SK-N-SH (cell line): ENCODE results near the gene TTC21A. TPM values are rescaled to one million over a fixed set of nuclear protein-coding genes. Genes with fewer than 3 reads are reported as not detected.

Source experiments
- CHD2 ChIP-seq: fragments of 150-350 bp; IDR thresholded peaks from 2 replicates; pipeline ENCODE4 v1.6.1; 2018; ENCODE audit warnings: low read length; ENCODE audit not compliant: partially characterized antibody
- JUND ChIP-seq: IDR thresholded peaks from 2 replicates; pipeline ENCODE4 v1.4.0; 2012
- NRF1 ChIP-seq: IDR thresholded peaks from 2 replicates; pipeline ENCODE4 v1.6.1; 2012; ENCODE audit warnings: low read depth, mild to moderate bottlenecking, low read length
- RAD21 ChIP-seq: IDR thresholded peaks from 2 replicates; pipeline ENCODE4 v1.6.1; 2012; ENCODE audit warnings: mild to moderate bottlenecking, low read length
- RCOR1 ChIP-seq: fragments of 150-350 bp; IDR thresholded peaks from 2 replicates; pipeline ENCODE4 v1.6.1; 2017; ENCODE audit warnings: antibody characterized with exemption, low read length
- SMC3 ChIP-seq: IDR thresholded peaks from 2 replicates; pipeline ENCODE4 v1.6.1; 2012; ENCODE audit warnings: low read depth, low read length, improper control_type of control experiment
- TAF1 ChIP-seq: IDR thresholded peaks from 2 replicates; pipeline ENCODE4 v1.6.1; 2012; ENCODE audit warnings: low read depth, mild to moderate bottlenecking, low read length, moderate library complexity, borderline replicate concordance
- TCF12 ChIP-seq: IDR thresholded peaks from 2 replicates; pipeline ENCODE4 v1.4.0; 2012
- YY1 ChIP-seq: IDR thresholded peaks from 2 replicates; pipeline ENCODE4 v1.4.0; 2012; ENCODE audit warnings: low read depth, mild to moderate bottlenecking
- polyA plus RNA-seq, 3 experiments: library from polyadenylated mRNA; depleted of rRNA; stranded (reverse); fragments of >200 nt; gene quantifications; 2 replicates each; pipeline ENCODE4 v1.2.3, GENCODE V29; 2012
- TF ChIP-seq, protein P1 (sequence below): fragments of 150-350 bp; IDR thresholded peaks from 2 replicates; pipeline ENCODE4 v1.6.1; 2017; ENCODE audit warnings: antibody characterized with exemption, low read length, low read depth, borderline replicate concordance
- TF ChIP-seq, protein P2 (sequence below): IDR thresholded peaks from 2 replicates; pipeline ENCODE4 v1.6.1; 2012; ENCODE audit warnings: mild to moderate bottlenecking, low read depth, low read length, moderate library complexity
- TF ChIP-seq, protein P3 (sequence below): fragments of 150-350 bp; IDR thresholded peaks from 2 replicates; pipeline ENCODE4 v1.6.1; 2016; ENCODE audit warnings: mild to moderate bottlenecking, low read depth, low read length
- TF ChIP-seq, protein P4 (sequence below): IDR thresholded peaks from 2 replicates; pipeline ENCODE4; 2012

The TTC21A gene
- polyA plus RNA-seq, 1 of the 3 experiments (the other 2 are of a cell fraction): 3.9 TPM

DNA sequence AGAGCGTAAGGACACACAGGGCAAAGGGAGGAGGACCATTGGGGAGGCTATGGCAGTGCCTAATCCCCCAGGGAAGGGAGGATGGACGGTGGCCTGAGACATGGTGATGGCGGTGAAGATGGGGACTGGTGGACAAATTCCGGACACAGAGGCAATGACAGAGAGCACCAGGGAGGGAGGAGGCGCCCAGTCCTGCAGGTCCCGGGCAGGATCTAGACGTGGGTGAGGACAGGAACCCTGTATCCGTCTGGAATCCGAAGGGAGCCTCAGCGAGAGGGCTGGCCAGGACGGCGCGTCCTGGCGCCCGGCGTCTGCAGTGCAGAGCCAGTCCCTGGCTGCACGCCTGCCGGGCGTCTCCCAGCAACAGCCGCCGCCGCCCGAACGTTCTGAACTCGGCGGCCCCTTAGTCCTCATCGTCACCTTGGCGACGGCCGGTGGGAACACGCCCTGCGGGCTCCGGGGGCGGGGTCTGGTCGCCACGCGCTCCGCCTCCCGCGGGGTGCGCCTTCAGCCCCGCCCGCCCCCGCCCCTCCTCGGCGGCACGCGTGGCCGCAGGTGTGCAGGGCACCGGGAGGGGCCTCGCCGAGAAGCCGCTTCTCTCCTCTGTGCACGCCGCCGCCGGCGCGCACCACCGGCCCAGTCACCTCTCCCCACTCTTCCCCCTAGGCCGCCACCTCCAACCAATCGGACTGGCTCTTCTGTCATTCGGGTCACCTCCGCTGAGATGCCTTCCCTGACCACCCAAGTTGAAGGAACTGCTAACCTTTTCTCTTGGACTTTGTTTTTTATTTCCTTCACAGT, 73.3 kb downstream of the TTC21A start (continued):
- TF ChIP-seq, protein P1, sequence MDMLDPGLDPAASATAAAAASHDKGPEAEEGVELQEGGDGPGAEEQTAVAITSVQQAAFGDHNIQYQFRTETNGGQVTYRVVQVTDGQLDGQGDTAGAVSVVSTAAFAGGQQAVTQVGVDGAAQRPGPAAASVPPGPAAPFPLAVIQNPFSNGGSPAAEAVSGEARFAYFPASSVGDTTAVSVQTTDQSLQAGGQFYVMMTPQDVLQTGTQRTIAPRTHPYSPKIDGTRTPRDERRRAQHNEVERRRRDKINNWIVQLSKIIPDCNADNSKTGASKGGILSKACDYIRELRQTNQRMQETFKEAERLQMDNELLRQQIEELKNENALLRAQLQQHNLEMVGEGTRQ: no peak
- TF ChIP-seq, protein P2, sequence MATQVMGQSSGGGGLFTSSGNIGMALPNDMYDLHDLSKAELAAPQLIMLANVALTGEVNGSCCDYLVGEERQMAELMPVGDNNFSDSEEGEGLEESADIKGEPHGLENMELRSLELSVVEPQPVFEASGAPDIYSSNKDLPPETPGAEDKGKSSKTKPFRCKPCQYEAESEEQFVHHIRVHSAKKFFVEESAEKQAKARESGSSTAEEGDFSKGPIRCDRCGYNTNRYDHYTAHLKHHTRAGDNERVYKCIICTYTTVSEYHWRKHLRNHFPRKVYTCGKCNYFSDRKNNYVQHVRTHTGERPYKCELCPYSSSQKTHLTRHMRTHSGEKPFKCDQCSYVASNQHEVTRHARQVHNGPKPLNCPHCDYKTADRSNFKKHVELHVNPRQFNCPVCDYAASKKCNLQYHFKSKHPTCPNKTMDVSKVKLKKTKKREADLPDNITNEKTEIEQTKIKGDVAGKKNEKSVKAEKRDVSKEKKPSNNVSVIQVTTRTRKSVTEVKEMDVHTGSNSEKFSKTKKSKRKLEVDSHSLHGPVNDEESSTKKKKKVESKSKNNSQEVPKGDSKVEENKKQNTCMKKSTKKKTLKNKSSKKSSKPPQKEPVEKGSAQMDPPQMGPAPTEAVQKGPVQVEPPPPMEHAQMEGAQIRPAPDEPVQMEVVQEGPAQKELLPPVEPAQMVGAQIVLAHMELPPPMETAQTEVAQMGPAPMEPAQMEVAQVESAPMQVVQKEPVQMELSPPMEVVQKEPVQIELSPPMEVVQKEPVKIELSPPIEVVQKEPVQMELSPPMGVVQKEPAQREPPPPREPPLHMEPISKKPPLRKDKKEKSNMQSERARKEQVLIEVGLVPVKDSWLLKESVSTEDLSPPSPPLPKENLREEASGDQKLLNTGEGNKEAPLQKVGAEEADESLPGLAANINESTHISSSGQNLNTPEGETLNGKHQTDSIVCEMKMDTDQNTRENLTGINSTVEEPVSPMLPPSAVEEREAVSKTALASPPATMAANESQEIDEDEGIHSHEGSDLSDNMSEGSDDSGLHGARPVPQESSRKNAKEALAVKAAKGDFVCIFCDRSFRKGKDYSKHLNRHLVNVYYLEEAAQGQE: no peak
- no peak for TF ChIP-seq NRF1
- TF ChIP-seq TAF1: no peak
- TF ChIP-seq, protein P3, sequence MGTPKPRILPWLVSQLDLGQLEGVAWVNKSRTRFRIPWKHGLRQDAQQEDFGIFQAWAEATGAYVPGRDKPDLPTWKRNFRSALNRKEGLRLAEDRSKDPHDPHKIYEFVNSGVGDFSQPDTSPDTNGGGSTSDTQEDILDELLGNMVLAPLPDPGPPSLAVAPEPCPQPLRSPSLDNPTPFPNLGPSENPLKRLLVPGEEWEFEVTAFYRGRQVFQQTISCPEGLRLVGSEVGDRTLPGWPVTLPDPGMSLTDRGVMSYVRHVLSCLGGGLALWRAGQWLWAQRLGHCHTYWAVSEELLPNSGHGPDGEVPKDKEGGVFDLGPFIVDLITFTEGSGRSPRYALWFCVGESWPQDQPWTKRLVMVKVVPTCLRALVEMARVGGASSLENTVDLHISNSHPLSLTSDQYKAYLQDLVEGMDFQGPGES: no peak
- no peak for TF ChIP-seq RCOR1
- TF ChIP-seq JUND: no peak
- peak; percentile 27; the same call in 1 of the 2 replicates for TF ChIP-seq SMC3
- TF ChIP-seq, protein P4, sequence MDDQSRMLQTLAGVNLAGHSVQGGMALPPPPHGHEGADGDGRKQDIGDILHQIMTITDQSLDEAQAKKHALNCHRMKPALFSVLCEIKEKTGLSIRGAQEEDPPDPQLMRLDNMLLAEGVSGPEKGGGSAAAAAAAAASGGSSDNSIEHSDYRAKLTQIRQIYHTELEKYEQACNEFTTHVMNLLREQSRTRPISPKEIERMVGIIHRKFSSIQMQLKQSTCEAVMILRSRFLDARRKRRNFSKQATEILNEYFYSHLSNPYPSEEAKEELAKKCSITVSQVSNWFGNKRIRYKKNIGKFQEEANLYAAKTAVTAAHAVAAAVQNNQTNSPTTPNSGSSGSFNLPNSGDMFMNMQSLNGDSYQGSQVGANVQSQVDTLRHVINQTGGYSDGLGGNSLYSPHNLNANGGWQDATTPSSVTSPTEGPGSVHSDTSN: no peak
- no peak for TF ChIP-seq YY1
- no peak for TF ChIP-seq RAD21
- no peak for TF ChIP-seq CHD2
- no peak for TF ChIP-seq TCF12
